Cardiac atrium fibroblast (primary cell): ENCODE data around the gene PNP. TPM values are rescaled to one million over a fixed set of nuclear protein-coding genes. Genes with fewer than 3 reads are reported as not detected.

Experiments
- total RNA-seq: library from RNA; depleted of rRNA; stranded (reverse); fragments of >200 nt; gene quantifications from 2 replicates; pipeline ENCODE4 v1.2.3, GENCODE V29; 2015

The PNP gene
- total RNA-seq: 23.1 and 54.3 TPM in 2 replicates

GRCh38 chr14:20469242-20469889 is at the start of gene PNP:
PNP (plus strand) TSS chr14:20469406; CDS start chr14:20469525, 119 bp downstream.

GRCh38 chr14:20435582-20436362 is 33.4 kb upstream of the PNP start, which contains the start of gene KLHL33:
KLHL33 (minus strand) TSS chr14:20436166; CDS start chr14:20435811, 355 bp downstream.

GRCh38 chr14:20454516-20455354 is 14.5 kb upstream of the PNP start, which contains the start of the genes APEX1 and OSGEP:
APEX1 (plus strand) TSS chr14:20455226; CDS start chr14:20455646, 420 bp downstream.
OSGEP (minus strand) TSS chr14:20454812; CDS start chr14:20454683, 129 bp downstream.

GRCh38 chr14:20461225-20462141 is 7.7 kb upstream of the PNP start, which contains the start of gene PIP4P1:
PIP4P1 (minus strand) TSS chr14:20461434; CDS start chr14:20461325, 109 bp downstream.

Other genes starting within 250 kb of the PNP start
- not detected in 2 replicates for gene OR11H6, start 245.7 kb upstream of the PNP start, total RNA-seq
- gene OR11H7, start 240.4 kb upstream of the PNP start, total RNA-seq: not detected in 2 replicates
- not detected in 2 replicates for gene OR11H4, start 230.1 kb upstream of the PNP start, total RNA-seq
- gene TTC5, start 163.5 kb upstream of the PNP start, total RNA-seq: 7.5 and 9.9 TPM in 2 replicates
- gene CCNB1IP1, start 136.1 kb upstream of the PNP start, total RNA-seq: 34.8 and 43.9 TPM in 2 replicates
- gene PARP2, start 125.8 kb upstream of the PNP start, total RNA-seq: 1.8 and 16.2 TPM in 2 replicates
- 11.3 and 14.6 TPM in 2 replicates for gene TEP1, start 55.9 kb upstream of the PNP start, total RNA-seq
- gene KLHL33, start 33.2 kb upstream of the PNP start, total RNA-seq: 0.49 TPM in 1 of 2 replicates, not detected in the other
- gene OSGEP, start 14.6 kb upstream of the PNP start, total RNA-seq: 22.6 and 35.2 TPM in 2 replicates
- 124 and 139 TPM in 2 replicates for gene APEX1, start 14.2 kb upstream of the PNP start, total RNA-seq
- 6.3 and 11.6 TPM in 2 replicates for gene PIP4P1, start 8.0 kb upstream of the PNP start, total RNA-seq
- not detected in 2 replicates for gene RNASE10, start 36.1 kb downstream of the PNP start, total RNA-seq
- gene RNASE9, start 91.6 kb downstream of the PNP start, total RNA-seq: not detected in 2 replicates
- not detected in 2 replicates for gene RNASE11, start 118.6 kb downstream of the PNP start, total RNA-seq
- gene RNASE12, start 122.0 kb downstream of the PNP start, total RNA-seq: not detected in 2 replicates
- gene OR6S1, start 172.3 kb downstream of the PNP start, total RNA-seq: not detected in 2 replicates
- 43.9 and 53.5 TPM in 2 replicates for gene RNASE4, start 215.2 kb downstream of the PNP start, total RNA-seq
- 19.0 and 24.7 TPM in 2 replicates for gene ANG, start 219.4 kb downstream of the PNP start, total RNA-seq